Measurements from ENCODE around the gene KIF4A.

Gene KIF4A

GRCh38 chrX:70446380-70447350 is 156.8 kb downstream of the KIF4A start:
- TF ChIP-seq CTCF (IDR thresholded peaks at IDR 0.05; ENCODE audit: insufficient read depth, low read depth, low read length, missing control alignments), result no peak
- no peak overlapping the region for H3K4me3 ChIP-seq (ENCODE audit: low read depth, low read length)
- no peak for DNase-seq (ENCODE audit: low read depth)

GRCh38 chrX:70449457-70449966 is 159.6 kb downstream of the KIF4A start:
- H3K4me3 ChIP-seq (ENCODE audit: low read depth, low read length), result no peak overlapping the region
- no peak for DNase-seq (ENCODE audit: low read depth)
- TF ChIP-seq CTCF (IDR thresholded peaks at IDR 0.05; ENCODE audit: insufficient read depth, low read depth, low read length, missing control alignments), result no peak

- peak overlapping the region; percentile 49 for H3K4me3 ChIP-seq (ENCODE audit: low read depth, low read length)
- TF ChIP-seq CTCF (IDR thresholded peaks at IDR 0.05; ENCODE audit: insufficient read depth, low read depth, low read length, missing control alignments), result peak; percentile 60
- peak; percentile 54 for DNase-seq (ENCODE audit: low read depth)
Observed at GRCh38 chrX:70452143-70452733, 162.3 kb downstream of the KIF4A start.

- TF ChIP-seq CTCF (IDR thresholded peaks at IDR 0.05; ENCODE audit: insufficient read depth, low read depth, low read length, missing control alignments), result no peak
- DNase-seq (ENCODE audit: low read depth), result no peak
- H3K4me3 ChIP-seq (ENCODE audit: low read depth, low read length), result no peak overlapping the region
Observed at GRCh38 chrX:70453024-70453618, 163.2 kb downstream of the KIF4A start.

- DNase-seq (ENCODE audit: low read depth), result peak; percentile 74
- peak; percentile 83 for TF ChIP-seq CTCF (IDR thresholded peaks at IDR 0.05; ENCODE audit: insufficient read depth, low read depth, low read length, missing control alignments)
- H3K4me3 ChIP-seq (ENCODE audit: low read depth, low read length), result peak overlapping the region; percentile 62
Observed at GRCh38 chrX:70454441-70455365, 164.8 kb downstream of the KIF4A start.

All from GM12865 (cell line).